Measurements from ENCODE around the gene ZNF569. TPM values are rescaled to one million over a fixed set of nuclear protein-coding genes. Genes with fewer than 3 reads are reported as not detected.

The ZNF569 gene
- total RNA-seq, 1 donor from 2014 or later = 11.8 TPM

- no peak for TF ChIP-seq CTCF (IDR thresholded peaks at IDR 0.05; ENCODE audit: partially characterized antibody, unreplicated experiment)
- Mint-ChIP-seq H3K27ac (ENCODE audit: unreplicated experiment) (no peak overlapping the region), H3K27me3 (ENCODE audit: unreplicated experiment) (peaks cover 10% of the 10 kb centered on the region), H3K9me3 (ENCODE audit: unreplicated experiment) (peaks cover 18% of the 10 kb centered on the region), H3K4me3 (ENCODE audit: unreplicated experiment) (no peak overlapping the region), H3K4me1 (ENCODE audit: low read depth, unreplicated experiment) (peaks cover 12% of the 10 kb centered on the region), H3K36me3 (ENCODE audit: unreplicated experiment) (peaks cover 37% of the 10 kb centered on the region)
- no peak for DNase-seq
These were observed 4.9 kb upstream of the ZNF569 start for GRCh38 chr19:37472165-37472564.

GRCh38 chr19:37470216-37470615, 3.0 kb upstream of the ZNF569 start:
- H3K4me3 Mint-ChIP-seq (ENCODE audit: unreplicated experiment) = peak overlapping the region; percentile 97
- H3K27me3 Mint-ChIP-seq (ENCODE audit: unreplicated experiment) = peaks cover 10% of the 10 kb centered on the region
- no peak for TF ChIP-seq CTCF (IDR thresholded peaks at IDR 0.05; ENCODE audit: partially characterized antibody, unreplicated experiment)
- no peak for DNase-seq
- H3K4me1 Mint-ChIP-seq (ENCODE audit: low read depth, unreplicated experiment) = peaks cover 17% of the 10 kb centered on the region
- peaks cover 18% of the 10 kb centered on the region for H3K36me3 Mint-ChIP-seq (ENCODE audit: unreplicated experiment)
- peak overlapping the region; percentile 95 for H3K27ac Mint-ChIP-seq (ENCODE audit: unreplicated experiment)
- peaks cover 26% of the 10 kb centered on the region for H3K9me3 Mint-ChIP-seq (ENCODE audit: unreplicated experiment)

GRCh38 chr19:37468961-37469777, 1.9 kb upstream of the ZNF569 start, which contains the start of gene ZNF570:
Gene ZNF570, plus strand, starts transcription at chr19:37469356. Its CDS starts 999 bp downstream, at chr19:37470355.
- H3K9me3 Mint-ChIP-seq (ENCODE audit: unreplicated experiment) = peaks cover 26% of the 10 kb centered on the region
- H3K4me1 Mint-ChIP-seq (ENCODE audit: low read depth, unreplicated experiment) = peaks cover 17% of the 10 kb centered on the region
- peaks cover 27% of the 10 kb centered on the region for H3K36me3 Mint-ChIP-seq (ENCODE audit: unreplicated experiment)
- H3K27me3 Mint-ChIP-seq (ENCODE audit: unreplicated experiment) = peaks cover 10% of the 10 kb centered on the region
- DNase-seq = peak; percentile 93
- no peak for TF ChIP-seq CTCF (IDR thresholded peaks at IDR 0.05; ENCODE audit: partially characterized antibody, unreplicated experiment)
- peak within 1 kb of the TSS; percentile 97 for H3K4me3 Mint-ChIP-seq (ENCODE audit: unreplicated experiment)
- H3K27ac Mint-ChIP-seq (ENCODE audit: unreplicated experiment) = peak within 1 kb of the TSS; percentile 95

- Mint-ChIP-seq H3K4me3 (ENCODE audit: unreplicated experiment) (peak overlapping the region; percentile 97), H3K9me3 (ENCODE audit: unreplicated experiment) (peaks cover 26% of the 10 kb centered on the region), H3K27ac (ENCODE audit: unreplicated experiment) (peak overlapping the region; percentile 68), H3K27me3 (ENCODE audit: unreplicated experiment) (peaks cover 10% of the 10 kb centered on the region), H3K4me1 (ENCODE audit: low read depth, unreplicated experiment) (peaks cover 17% of the 10 kb centered on the region), H3K36me3 (ENCODE audit: unreplicated experiment) (peaks cover 27% of the 10 kb centered on the region)
- TF ChIP-seq CTCF (IDR thresholded peaks at IDR 0.05; ENCODE audit: partially characterized antibody, unreplicated experiment) = no peak
- no peak for DNase-seq
These were observed 405 bp upstream of the ZNF569 start for GRCh38 chr19:37467608-37468090.

- DNase-seq = no peak
- peaks cover 27% of the 10 kb centered on the region for H3K36me3 Mint-ChIP-seq (ENCODE audit: unreplicated experiment)
- peaks cover 26% of the 10 kb centered on the region for H3K9me3 Mint-ChIP-seq (ENCODE audit: unreplicated experiment)
- peaks cover 17% of the 10 kb centered on the region for H3K4me1 Mint-ChIP-seq (ENCODE audit: low read depth, unreplicated experiment)
- H3K4me3 Mint-ChIP-seq (ENCODE audit: unreplicated experiment) = peak overlapping the region; percentile 97
- TF ChIP-seq CTCF (IDR thresholded peaks at IDR 0.05; ENCODE audit: partially characterized antibody, unreplicated experiment) = no peak
- peaks cover 10% of the 10 kb centered on the region for H3K27me3 Mint-ChIP-seq (ENCODE audit: unreplicated experiment)
- peak overlapping the region; percentile 68 for H3K27ac Mint-ChIP-seq (ENCODE audit: unreplicated experiment)
These were observed 907 bp downstream of the ZNF569 start for GRCh38 chr19:37466277-37466797.
